Stomach smooth muscle (tissue), 2 donors: ENCODE data around the gene AGA.

Source experiments
- H3K27ac ChIP-seq: one replicate; pipeline ENCODE4 v1.7.0; 2013; ENCODE audit warnings: mild to moderate bottlenecking, low read length, inconsistent platforms
- H3K27me3 ChIP-seq, 2 donors: one replicate each; pipeline ENCODE4 v1.7.0; 2013; ENCODE audit warnings: low read length in 2 of 2; ENCODE audit not compliant: insufficient read depth in 2 of 2, control insufficient read depth in 1 of 2
- H3K36me3 ChIP-seq, 2 donors: one replicate each; pipeline ENCODE4 v1.7.0; 2013; ENCODE audit warnings: low read length in 2 of 2; ENCODE audit not compliant: control insufficient read depth in 2 of 2, insufficient read depth in 2 of 2
- H3K4me1 ChIP-seq: one replicate; pipeline ENCODE4 v1.7.0; 2013; ENCODE audit warnings: low read length; ENCODE audit not compliant: control insufficient read depth, insufficient read depth
- H3K4me3 ChIP-seq, 2 donors: one replicate each; pipeline ENCODE4 v1.7.0; 2013; ENCODE audit warnings: low read length in 2 of 2
- H3K9ac ChIP-seq, 2 donors: one replicate each; pipeline ENCODE4 v1.7.0; 2013; ENCODE audit warnings: low read length in 2 of 2, mild to moderate bottlenecking in 1 of 2
- H3K9me3 ChIP-seq, 2 donors: one replicate each; pipeline ENCODE4 v1.7.0; 2013; ENCODE audit warnings: low read length in 2 of 2; ENCODE audit not compliant: control insufficient read depth in 2 of 2
- donor health status: healthy.
- donor health status: Pancreatic carcinoma.

The AGA gene

GRCh38 chr4:177479063-177479462 lies 36.8 kb upstream of the AGA start:
- no peaks in the 10 kb centered on the region for H3K9me3 ChIP-seq
- H3K27ac ChIP-seq = no peak overlapping the region
- H3K36me3 ChIP-seq = no peaks in the 10 kb centered on the region
- H3K4me3 ChIP-seq = no peak overlapping the region
- no peaks in the 10 kb centered on the region for H3K4me1 ChIP-seq
- H3K27me3 ChIP-seq = no peaks in the 10 kb centered on the region
- no peak overlapping the region for H3K9ac ChIP-seq

GRCh38 chr4:177478496-177478895 lies 36.3 kb upstream of the AGA start:
- Histone ChIP-seq H3K4me1 (no peaks in the 10 kb centered on the region), H3K27ac (no peak overlapping the region), H3K4me3 (no peak overlapping the region), H3K9ac (no peak overlapping the region), H3K27me3 (no peaks in the 10 kb centered on the region), H3K36me3 (no peaks in the 10 kb centered on the region), H3K9me3 (no peaks in the 10 kb centered on the region)

- H3K4me3 ChIP-seq = no peak overlapping the region
- H3K9me3 ChIP-seq = no peaks in the 10 kb centered on the region
- no peaks in the 10 kb centered on the region for H3K36me3 ChIP-seq
- no peak overlapping the region for H3K9ac ChIP-seq
- no peak overlapping the region for H3K27ac ChIP-seq
- H3K27me3 ChIP-seq = no peaks in the 10 kb centered on the region
- no peaks in the 10 kb centered on the region for H3K4me1 ChIP-seq
Measured at GRCh38 chr4:177473991-177474390, 31.8 kb upstream of the AGA start.

- Histone ChIP-seq H3K36me3 (no peaks in the 10 kb centered on the region), H3K4me3 (no peak overlapping the region), H3K27me3 (no peaks in the 10 kb centered on the region), H3K27ac (no peak overlapping the region), H3K9ac (no peak overlapping the region), H3K4me1 (no peaks in the 10 kb centered on the region), H3K9me3 (no peaks in the 10 kb centered on the region)
Measured at GRCh38 chr4:177464026-177464425, 21.8 kb upstream of the AGA start.

- Histone ChIP-seq H3K4me1 (no peaks in the 10 kb centered on the region), H3K9me3 (no peaks in the 10 kb centered on the region), H3K27ac (no peak overlapping the region), H3K4me3 (no peak overlapping the region), H3K36me3 (no peaks in the 10 kb centered on the region), H3K27me3 (no peaks in the 10 kb centered on the region), H3K9ac (no peak overlapping the region)
Measured at GRCh38 chr4:177461606-177462005, 19.4 kb upstream of the AGA start.

GRCh38 chr4:177460460-177460859 lies 18.2 kb upstream of the AGA start:
- Histone ChIP-seq H3K4me1 (no peaks in the 10 kb centered on the region), H3K27me3 (no peaks in the 10 kb centered on the region), H3K27ac (no peak overlapping the region), H3K36me3 (no peaks in the 10 kb centered on the region), H3K4me3 (no peak overlapping the region), H3K9me3 (no peaks in the 10 kb centered on the region), H3K9ac (no peak overlapping the region)

- H3K4me3 ChIP-seq = no peak overlapping the region
- no peak overlapping the region for H3K27ac ChIP-seq
- no peaks in the 10 kb centered on the region for H3K27me3 ChIP-seq
- no peaks in the 10 kb centered on the region for H3K4me1 ChIP-seq
- no peak overlapping the region for H3K9ac ChIP-seq
- H3K36me3 ChIP-seq = no peaks in the 10 kb centered on the region
- no peaks in the 10 kb centered on the region for H3K9me3 ChIP-seq
Measured at GRCh38 chr4:177455561-177455970, 13.3 kb upstream of the AGA start.

- Histone ChIP-seq H3K9ac (no peak overlapping the region), H3K4me3 (no peak overlapping the region), H3K27me3 (no peaks in the 10 kb centered on the region), H3K27ac (no peak overlapping the region), H3K4me1 (no peaks in the 10 kb centered on the region), H3K36me3 (no peaks in the 10 kb centered on the region), H3K9me3 (no peaks in the 10 kb centered on the region)
Measured at GRCh38 chr4:177453116-177453515, 10.9 kb upstream of the AGA start.

- Histone ChIP-seq H3K9me3 (no peaks in the 10 kb centered on the region), H3K4me3 (no peak overlapping the region), H3K27ac (no peak overlapping the region), H3K36me3 (no peaks in the 10 kb centered on the region), H3K4me1 (no peaks in the 10 kb centered on the region), H3K9ac (no peak overlapping the region), H3K27me3 (no peaks in the 10 kb centered on the region)
Measured at GRCh38 chr4:177451108-177451500, 8.9 kb upstream of the AGA start.

GRCh38 chr4:177450426-177451107 lies 8.3 kb upstream of the AGA start:
- Histone ChIP-seq H3K27me3 (no peaks in the 10 kb centered on the region), H3K9ac (no peak overlapping the region), H3K4me3 (no peak overlapping the region), H3K4me1 (no peaks in the 10 kb centered on the region), H3K9me3 (no peaks in the 10 kb centered on the region), H3K36me3 (no peaks in the 10 kb centered on the region), H3K27ac (no peak overlapping the region)

- Histone ChIP-seq H3K9me3 (no peaks in the 10 kb centered on the region), H3K9ac (no peak overlapping the region), H3K4me3 (no peak overlapping the region), H3K27ac (no peak overlapping the region), H3K36me3 (no peaks in the 10 kb centered on the region), H3K27me3 (no peaks in the 10 kb centered on the region), H3K4me1 (no peaks in the 10 kb centered on the region)
Measured at GRCh38 chr4:177448850-177449249, 6.6 kb upstream of the AGA start.
